GM18873 (cell line): Measurements from ENCODE around the gene MOV10L1.

Source experiments
- ATAC-seq: cut with Tn5 transposase; IDR thresholded peaks from one replicate; pipeline ENCODE4 v1.9.1; 2021; ENCODE audit warnings: mild to moderate bottlenecking, moderate library complexity, moderate number of reproducible peaks; ENCODE audit not compliant: unreplicated experiment, low FRiP score

Gene MOV10L1

DNA sequence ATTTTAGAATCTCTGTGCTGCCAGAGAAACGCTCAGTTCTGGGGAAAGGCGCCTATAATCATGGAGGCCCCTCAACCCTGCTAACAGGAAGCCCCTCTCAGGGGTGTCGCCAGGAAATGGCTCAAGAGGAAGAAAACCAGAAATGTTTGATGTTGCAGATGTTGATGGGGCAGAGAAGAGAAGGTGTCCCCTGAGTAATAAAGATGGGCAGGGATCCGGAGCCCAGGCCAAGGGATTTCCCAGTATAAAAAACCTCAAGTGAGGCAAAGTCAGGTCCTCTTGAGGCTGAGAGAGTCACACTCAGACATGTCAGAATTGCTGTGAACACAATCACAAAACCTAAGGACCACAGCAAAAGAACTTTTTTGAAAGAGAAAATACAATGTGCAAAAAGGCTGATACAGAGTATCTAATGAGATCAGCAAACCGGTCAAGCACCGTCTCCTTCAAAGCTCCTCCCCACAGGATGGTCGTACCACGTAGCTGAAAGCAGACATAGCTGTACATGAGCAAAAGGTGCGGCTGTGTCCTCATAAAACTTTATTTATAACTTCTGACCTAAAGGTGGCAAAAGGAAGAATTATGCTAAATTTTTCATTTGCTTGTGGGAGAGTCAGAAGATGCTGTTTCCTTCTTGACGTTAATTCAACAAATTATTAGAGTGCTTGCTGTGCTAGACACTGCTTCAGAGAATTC, 12.2 kb downstream of the MOV10L1 start:
- ATAC-seq: no peak

DNA sequence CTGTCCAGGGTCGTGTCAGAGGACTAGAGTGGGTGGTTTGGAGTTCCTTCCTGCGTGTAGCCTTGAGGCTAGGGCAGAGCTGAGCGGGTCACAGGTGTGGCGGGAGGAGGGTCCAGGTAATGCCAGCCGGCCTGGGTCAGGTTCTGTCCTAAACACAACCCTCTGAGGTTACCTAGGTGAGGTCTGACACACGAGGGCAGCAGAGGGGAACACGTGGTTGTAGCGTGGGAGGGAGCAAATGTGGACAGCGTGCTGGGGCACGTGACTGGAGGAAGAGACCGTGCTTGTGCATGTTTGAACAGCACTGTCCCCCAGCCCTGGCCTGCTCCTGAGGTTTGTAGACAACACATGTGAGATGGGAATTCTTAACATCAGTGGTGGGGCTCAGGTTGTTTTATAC, 13.1 kb downstream of the MOV10L1 start:
- no peak for ATAC-seq

DNA sequence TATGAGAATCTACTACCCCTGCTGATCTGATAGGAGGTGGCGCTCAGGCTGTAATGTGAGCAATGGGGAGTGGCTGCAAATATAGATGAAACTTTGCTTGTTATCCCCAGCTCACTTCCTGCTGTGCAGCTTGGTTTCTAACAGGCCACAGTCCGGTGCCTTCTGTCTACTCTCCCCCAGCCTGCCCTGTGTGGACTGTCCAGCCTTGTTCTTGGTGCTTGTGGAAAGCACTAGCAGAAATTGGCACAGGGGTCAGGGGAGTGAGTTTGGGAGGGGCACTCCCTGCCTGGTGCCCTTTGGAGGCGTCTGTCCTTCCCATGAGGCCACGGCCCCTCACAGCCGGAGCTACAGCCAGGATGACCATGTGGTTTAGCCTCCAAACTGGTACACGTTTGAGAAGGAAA, 14.3 kb downstream of the MOV10L1 start:
- no peak for ATAC-seq

DNA sequence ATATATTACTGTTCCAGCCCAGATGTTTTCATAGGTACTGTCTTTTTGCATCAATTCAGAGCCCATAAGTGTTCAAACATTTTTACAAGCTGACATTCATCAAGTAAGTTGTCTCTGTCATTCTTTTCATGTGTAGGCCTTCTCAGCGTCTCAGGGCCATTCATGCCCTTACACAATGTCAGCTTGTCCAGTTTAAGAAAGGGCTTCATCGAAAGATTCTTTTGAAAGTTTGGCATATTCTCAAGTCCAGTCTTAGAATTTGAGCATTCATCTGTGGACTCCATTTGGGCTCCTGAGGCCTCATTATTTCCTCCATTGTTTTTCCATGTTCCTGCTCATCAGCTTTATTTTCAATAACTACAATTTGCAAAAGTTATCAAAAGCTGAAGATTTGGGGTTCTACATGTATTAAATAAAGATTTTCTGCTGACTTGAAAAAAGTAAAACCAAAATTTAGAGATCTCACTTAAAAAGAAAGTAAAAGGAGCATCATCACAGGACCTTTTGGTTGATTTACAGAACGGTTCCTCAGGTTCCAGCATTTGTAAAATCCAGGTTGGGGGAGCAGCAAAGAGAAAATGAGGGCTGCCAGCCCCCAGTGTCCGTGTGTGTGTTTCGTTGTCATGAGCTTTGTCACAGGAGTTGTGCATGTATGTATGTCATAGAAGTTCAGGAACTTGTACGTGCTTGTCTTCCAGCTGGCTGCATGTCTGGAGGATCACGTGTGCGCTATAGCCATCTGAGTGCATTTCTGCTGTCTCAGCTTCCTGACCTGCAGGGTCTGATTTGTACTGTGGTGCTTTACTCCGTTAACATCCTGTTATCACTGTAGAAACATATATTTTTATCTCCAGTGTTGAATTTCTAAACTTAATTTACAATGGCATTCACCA, 15.6 kb downstream of the MOV10L1 start:
- no peak for ATAC-seq

DNA sequence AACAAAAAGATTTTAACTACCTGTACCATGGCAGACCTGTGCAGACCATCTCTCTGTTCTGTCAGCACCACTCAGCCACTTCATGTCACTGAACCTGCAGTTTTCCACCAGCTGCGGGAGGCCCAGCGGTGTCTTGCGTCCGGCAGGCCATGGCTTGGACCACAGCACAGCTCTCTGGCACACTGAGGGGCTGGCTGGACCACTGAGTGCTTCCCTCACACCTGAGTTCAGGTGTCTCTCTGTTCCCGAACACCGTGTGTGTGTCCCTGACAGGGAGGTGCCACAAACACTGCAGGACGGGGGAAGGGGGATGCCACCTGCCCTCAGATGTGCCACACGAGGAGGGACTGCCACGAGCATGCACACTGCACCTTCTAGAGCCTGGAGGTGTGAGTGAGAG, 17.7 kb downstream of the MOV10L1 start:
- no peak for ATAC-seq

DNA sequence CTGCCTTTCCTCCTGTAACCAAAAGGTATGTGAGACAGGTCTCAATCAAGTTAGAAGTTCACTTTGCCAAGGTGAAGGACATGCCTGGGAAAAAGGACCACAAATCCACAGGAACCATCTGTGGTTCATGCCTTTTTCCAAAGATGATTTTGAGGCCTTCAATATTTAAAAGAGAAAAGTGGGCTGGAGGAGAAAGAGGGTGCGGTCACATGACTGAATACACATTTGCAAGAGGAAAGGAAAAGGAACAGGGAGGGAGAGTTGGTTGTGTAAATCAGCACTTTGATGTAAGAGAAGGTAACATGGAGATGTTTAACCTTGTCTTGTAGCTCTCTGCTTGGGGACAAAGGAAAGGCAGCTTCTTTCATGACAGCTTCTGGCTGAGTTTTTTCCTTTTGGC, 21.2 kb downstream of the MOV10L1 start:
- ATAC-seq: no peak

DNA sequence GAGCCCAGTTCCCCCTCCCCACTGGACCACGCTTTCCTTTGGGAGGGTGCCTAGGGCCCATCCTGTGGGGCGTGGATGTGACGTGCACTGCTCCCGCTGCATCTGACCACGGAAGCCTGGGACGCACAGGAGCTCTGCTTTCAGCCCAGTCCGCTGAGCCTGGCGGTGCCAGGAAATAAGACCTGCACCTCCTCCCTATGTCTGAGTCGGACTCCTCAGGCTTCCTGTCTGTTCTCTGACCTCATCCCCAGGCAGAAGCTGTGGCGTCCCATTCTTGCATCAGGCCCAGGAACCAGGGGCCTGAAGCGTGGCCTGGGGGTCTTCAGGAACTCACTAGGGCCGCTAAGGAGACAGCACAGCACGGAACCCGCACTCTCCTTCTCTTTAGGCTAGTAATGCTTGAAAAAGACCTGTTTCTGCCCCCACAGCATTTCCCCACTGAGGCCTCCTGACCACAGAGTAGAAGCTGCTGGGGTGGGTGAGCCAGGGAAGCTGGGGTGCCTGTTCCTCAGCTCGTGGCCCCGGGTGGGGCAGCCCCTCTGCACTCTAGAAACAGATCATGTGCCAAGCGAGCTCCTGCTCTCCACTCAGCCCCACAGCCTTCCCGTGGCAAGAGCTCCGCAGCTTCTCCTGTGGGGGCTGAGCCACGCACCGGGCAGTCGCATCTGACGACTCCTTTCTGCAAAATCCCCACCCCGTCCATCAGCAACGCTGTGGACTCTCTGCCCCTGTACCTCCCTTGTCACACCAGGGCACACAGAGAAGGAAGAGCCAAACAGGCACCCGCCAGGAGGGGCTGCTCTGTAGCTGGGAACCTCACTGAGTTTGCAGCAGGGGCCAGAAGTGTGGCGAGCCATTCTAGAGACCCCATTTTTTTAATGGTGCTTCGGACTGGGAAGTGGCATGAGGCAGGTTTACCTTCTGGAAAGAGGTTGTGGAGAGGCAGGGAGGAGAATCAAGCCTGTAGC, 22.6 kb downstream of the MOV10L1 start:
- no peak for ATAC-seq

DNA sequence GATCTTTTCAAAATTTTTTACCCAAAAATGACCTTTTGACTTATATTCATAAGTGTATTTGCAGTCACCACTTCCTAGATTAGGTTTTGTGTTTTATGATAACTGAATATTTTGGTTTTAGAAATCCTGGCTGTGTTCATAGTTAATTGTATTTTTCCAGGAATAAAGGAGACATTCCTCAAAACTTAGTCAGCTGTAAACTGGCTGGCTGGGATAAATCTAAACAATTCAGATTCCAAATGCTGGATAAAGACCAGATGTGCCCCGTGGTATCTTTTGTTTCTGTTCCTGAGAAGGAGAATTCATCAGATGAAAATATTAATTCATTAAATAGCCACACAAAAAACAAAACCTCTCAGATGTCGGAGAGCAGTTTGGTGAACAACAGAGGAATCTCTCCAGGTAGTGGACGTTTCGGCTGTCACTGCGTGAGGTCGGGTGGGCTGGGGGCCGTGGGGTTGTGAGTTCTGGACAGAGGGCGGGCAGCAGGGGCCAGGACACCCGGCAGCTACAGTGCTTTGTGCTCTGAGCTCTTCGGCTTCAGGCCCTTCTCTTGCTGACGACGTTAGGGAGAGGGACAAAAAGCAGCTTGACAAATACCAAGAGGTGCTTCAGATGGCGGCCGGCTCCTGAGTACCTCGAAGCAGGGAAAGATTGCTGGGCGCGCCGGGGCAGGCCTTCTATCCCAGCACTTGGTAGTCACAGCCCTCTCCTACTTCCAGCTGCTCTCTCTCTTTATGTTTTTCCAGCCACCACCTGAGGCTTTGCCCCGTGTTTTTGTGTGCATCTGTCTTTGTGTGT, 24.6 kb downstream of the MOV10L1 start:
- ATAC-seq: no peak

DNA sequence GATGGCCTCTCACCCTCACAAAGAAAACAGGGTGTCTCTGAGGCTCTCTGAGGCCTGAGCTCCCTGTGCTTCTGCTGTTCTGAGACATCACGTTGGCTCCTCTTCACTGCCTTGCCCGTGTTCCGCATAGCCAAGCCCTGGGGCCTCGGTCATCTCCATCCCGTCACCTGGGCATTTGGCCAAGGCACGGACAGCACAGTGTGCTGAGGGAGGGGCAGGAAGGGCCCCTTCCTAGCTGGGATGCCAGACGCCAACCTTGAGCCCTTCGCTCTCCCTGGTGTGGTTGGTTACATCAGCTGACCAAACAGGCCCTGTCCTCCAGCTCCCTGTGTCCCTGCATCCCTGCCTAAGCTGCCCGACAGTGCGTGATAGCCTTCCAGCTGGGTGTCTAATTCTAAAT, 25.9 kb downstream of the MOV10L1 start:
- no peak for ATAC-seq

DNA sequence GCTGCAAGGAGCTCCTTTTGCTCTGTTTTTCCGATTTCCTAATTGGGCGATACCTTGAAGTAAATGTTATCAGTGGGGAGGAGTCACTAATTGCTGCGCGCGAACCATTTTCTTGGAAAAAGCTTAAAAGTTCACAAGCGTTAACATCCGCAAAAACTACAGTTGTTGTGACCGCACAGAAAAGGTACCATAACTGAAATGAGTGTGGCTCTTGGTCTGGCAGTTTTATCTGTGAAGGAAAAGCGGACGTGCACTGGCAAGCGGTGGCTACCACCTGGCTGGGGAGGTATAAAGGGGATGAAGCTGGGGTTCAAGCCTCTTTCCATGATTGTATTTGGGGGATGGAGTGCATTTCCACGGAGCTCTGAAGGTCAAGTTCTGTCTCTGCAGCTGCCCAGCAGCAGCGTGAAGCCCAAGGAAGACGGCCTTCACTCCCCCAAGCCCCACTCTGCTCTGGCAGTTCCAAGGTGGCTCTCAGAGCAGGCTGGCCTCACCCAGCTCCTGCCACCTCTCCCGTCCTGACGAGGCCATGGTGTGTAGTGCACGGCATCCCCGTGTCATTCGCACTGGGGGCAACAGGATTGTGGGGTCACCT, 27.5 kb downstream of the MOV10L1 start:
- ATAC-seq: no peak

DNA sequence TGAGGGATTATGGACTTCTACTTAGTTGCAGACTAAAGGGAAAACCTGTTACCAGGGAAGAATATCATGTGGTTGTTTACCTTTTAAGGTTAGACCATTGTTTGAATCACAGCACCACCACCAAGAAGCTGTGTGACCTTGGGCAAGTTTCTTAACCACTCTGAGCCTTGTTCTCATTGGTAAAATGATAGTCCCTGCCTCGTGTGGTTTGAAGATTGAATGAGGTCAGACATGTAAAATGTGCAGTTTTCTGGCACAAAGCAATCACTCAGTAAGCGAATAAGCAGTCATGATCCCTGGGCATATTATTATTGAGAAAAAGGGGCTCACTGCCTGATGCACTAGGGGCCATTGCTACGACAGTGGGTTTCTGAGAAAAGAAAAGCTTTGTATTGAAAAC, 28.3 kb downstream of the MOV10L1 start:
- no peak for ATAC-seq

DNA sequence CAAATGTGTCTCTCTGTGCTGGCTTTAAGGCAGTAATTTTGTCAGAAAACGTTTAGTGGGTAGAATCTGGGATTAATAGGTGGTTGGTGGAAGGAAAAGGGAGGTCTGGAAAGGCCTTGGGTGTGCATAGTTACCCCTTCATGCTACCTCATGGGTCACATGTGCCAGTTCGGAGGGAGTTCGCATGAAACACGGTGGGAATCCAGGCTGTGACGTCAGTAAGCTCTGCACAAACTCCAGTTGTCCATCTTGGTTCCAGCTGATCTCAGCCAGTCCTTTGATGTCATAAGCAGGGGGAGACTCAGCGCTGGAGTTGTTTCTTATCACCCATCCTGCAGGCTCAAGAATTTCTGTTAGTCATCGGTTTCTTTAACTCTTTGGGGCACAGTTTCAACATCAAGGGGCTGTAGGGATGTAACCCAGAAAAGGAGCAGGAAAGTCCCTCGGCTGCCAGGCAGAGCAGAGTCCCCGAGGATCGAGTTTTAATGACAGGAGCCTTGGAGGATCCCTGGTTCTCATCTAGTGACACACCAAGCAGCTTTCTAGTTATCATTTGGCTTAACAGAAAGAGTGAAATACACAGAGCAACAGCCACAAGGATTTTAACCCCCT, 28.9 kb downstream of the MOV10L1 start:
- ATAC-seq: no peak

DNA sequence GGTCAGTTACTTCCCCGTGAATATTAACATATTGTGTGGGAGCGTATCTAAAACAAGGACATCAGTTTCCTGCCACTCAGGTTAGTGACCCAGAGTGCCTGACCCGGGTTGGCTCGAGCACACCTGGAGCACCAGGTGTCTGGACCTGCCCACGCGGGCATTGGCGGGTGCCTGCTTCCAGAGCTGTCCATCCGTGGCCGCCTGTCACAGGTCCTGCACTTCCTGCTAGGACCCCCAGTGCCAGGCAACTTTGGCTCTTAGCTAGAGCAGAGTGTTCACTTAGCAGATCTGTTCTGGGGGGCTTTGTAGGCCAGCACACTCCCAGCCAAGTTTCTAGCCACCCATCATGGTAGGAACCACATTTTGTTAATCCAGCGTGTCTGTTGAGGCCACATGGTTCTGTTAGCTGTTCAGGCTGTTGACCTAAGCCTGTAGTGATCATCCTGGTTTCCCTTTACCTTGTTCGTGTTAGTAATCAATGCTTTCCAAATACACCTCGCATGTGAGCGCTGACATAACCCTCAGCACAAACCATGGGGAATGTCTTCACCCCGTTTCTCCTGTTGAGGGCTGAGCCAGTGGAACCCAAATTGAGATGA, 29.5 kb downstream of the MOV10L1 start:
- ATAC-seq: no peak

DNA sequence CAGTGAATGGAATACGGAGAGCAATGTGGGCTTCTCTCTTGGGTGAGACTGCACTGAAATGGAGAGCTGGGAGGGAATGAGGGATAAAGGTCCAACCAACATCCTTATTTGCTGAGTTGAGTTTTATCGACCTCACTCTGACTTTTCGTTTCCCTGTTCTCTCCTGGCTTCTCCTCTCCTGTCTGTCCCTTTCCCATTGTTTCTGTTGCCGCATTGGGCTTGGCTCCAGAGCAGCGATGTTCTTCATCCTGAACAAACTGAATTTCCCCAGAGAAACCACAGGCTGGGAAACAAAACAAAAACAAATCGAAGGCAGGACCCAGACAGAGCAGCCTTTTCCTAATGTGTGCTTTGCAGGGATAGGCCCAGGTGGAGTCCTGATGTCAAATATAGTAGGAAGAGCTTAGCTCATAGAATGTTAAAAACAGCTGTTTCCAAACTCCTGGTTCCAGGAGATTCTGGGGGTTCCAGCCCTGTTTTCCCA, 30.0 kb downstream of the MOV10L1 start:
- ATAC-seq: no peak

DNA sequence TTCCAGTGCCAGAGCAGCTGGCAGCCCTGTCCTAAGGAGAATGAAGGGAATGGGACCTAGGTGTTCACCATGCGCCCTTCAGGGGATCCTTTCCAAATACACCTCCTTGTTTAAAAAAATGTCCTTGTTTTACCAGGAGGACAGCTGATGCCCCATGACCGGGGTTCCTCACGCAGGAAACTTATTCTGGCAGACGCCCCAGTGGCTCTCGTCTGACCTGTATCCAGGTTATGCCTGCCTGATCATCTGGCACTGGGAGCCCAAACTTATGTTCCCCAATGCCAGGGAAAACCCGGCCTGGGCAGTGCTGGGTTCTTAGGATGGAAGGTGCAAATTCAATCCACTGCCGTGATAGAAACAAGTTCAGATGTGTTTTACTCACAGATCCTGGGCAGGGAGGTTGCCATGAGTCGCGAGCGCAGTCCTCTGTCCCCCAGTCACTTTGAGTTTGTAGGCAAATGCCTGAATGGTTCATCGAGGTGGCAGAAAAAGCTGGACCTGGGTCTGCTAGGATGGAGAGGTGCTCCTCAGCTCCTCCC, 31.5 kb downstream of the MOV10L1 start:
- no peak for ATAC-seq

DNA sequence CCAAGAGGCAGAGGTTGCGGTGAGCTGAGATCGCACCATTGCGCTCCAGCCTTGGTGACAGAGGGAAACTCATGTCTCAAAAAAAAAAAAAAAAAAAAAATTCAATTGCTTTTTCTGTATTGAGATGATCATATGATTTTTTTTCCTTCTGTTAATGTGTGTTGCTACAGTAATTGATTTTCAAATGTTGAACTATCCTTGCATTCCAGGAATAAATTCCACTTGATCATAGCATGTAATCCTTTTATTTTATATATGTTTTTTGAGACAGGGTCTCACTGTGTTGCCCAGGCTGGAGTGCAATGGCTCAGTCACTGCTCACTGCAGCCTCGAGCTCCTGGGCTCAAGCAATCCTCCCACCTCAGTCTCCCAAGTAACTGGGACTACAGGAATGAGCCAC, 33.3 kb downstream of the MOV10L1 start:
- ATAC-seq: no peak

DNA sequence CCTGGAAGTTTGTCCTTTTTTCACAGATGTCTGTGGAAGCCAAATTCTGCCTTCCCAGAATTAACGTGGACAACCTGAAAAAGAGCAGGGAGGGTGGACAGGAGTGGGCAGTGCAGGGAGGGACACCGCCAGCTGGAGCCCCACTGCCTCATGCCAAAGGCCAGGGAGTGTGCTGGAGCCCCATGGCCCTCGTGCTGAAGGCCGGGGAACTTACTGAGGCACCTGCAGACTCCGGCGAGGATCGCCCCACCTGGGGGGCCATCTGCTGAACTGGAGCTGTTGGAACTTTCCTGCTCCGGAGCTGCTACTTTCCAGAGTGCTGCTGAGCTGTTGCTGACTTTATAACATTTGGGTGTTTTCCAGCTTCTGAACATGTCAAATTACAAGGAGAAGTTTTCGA, 35.2 kb downstream of the MOV10L1 start:
- no peak for ATAC-seq

DNA sequence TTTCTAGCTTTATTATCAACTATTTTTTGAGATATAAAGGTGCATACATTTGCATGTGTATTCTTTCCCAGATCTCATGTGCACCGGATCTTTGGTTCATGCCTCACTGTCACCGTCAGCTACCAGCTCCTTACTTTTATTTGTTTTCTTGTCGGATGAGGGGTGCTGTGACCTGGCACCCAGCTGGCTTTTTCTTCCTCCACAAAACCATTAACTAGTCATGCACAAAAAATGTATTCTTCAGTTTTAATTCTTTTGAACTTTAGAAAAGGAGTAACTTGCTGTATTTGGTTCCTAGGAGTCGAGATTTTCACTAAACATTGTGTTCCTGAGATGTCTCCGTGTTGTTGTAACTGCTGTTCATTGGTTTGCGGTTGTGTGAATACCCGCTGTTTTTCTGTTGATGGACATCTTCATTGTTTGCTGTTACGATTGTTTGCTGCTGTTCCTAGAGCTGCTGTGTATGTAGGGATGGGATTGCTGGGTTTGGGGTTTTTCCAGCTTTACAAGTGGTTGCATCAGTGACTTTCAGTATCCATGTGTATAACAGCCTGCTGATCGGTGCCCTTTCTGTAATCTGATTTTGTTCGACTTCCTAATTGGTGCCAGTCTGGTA, 39.4 kb downstream of the MOV10L1 start:
- no peak for ATAC-seq
